Right lobe of liver (tissue), 4 donors: ENCODE data around the gene MYRIP.

Experiments
- CTCF ChIP-seq, 4 donors: fragments of 200-600 bp in 3 of 4; fragments of 450-650 bp in 1 of 4; IDR thresholded peaks; one replicate each; pipeline versions ENCODE4 v1.5.1 to v1.8.0; 2016 to 2022; ENCODE audit warnings: antibody characterized with exemption in 4 of 4, mild to moderate bottlenecking in 2 of 4
- POLR2A ChIP-seq: fragments of 450-650 bp; IDR thresholded peaks from one replicate; pipeline ENCODE4 v1.6.1; 2017; ENCODE audit warnings: antibody characterized with exemption, mild to moderate bottlenecking
- donor health status: DM: no; HTN: no; CAD: no.
- donor health status: DM: no; HTN: no; CAD: no.
- donor health status: DM: no; HTN: yes; CAD: no.

- TF ChIP-seq POLR2A (no peak), CTCF (IDR thresholded peaks at IDR 0.05) (no peak)
Measured at GRCh38 chr3:39961230-39961629, 151.8 kb downstream of the MYRIP start.
